ENCODE data around the gene CFAP45. TPM values are rescaled to one million over a fixed set of nuclear protein-coding genes. Genes with fewer than 3 reads are reported as not detected.

The CFAP45 gene
- total RNA-seq, 1 donor from 2014 or later: not detected

- Mint-ChIP-seq H3K27ac (ENCODE audit: unreplicated experiment) (no peak overlapping the region), H3K4me3 (no peak overlapping the region), H3K9me3 (no peaks in the 10 kb centered on the region), H3K4me1 (no peaks in the 10 kb centered on the region), H3K36me3 (ENCODE audit: low read depth) (no peaks in the 10 kb centered on the region), H3K27me3 (ENCODE audit: low read depth) (peaks cover 80% of the 10 kb centered on the region)
- TF ChIP-seq, protein P1, sequence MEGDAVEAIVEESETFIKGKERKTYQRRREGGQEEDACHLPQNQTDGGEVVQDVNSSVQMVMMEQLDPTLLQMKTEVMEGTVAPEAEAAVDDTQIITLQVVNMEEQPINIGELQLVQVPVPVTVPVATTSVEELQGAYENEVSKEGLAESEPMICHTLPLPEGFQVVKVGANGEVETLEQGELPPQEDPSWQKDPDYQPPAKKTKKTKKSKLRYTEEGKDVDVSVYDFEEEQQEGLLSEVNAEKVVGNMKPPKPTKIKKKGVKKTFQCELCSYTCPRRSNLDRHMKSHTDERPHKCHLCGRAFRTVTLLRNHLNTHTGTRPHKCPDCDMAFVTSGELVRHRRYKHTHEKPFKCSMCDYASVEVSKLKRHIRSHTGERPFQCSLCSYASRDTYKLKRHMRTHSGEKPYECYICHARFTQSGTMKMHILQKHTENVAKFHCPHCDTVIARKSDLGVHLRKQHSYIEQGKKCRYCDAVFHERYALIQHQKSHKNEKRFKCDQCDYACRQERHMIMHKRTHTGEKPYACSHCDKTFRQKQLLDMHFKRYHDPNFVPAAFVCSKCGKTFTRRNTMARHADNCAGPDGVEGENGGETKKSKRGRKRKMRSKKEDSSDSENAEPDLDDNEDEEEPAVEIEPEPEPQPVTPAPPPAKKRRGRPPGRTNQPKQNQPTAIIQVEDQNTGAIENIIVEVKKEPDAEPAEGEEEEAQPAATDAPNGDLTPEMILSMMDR (conservative IDR thresholded peaks at IDR 0.05): no peak
- no peak for DNase-seq (ENCODE audit: low read depth, low spot score)
Measured at GRCh38 chr1:159866905-159867663, 32.9 kb downstream of the CFAP45 start.

DNA sequence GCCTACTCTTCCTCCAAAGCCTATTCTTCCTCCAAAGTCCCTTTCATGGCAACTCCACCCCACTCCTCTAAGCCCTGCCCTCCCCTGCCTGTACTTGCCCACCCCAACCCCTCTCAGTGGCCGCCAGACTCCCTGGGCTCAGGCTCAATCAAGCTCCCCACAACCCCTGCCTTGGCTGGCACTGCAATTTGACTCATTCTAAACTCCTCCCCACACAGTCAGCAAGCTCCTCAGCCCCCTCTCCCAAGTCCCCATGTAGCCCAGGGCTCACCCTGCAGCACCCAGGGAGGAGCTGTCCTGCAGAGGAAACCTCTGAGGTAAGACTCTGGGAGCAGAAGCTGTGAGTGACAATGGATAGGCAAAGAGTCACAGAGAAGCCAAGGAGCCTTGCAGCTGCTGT lies 33.9 kb downstream of the CFAP45 start:
- H3K36me3 Mint-ChIP-seq (ENCODE audit: low read depth): no peaks in the 10 kb centered on the region
- no peak overlapping the region for H3K4me3 Mint-ChIP-seq
- H3K4me1 Mint-ChIP-seq: no peaks in the 10 kb centered on the region
- H3K9me3 Mint-ChIP-seq: no peaks in the 10 kb centered on the region
- no peak overlapping the region for H3K27ac Mint-ChIP-seq (ENCODE audit: unreplicated experiment)
- no peak for DNase-seq (ENCODE audit: low read depth, low spot score)
- H3K27me3 Mint-ChIP-seq (ENCODE audit: low read depth): peaks cover 80% of the 10 kb centered on the region
- TF ChIP-seq, protein P1 (conservative IDR thresholded peaks at IDR 0.05): no peak

- DNase-seq (ENCODE audit: low read depth, low spot score): no peak
- Mint-ChIP-seq H3K27ac (ENCODE audit: unreplicated experiment) (no peak overlapping the region), H3K4me1 (no peaks in the 10 kb centered on the region), H3K4me3 (no peak overlapping the region), H3K9me3 (no peaks in the 10 kb centered on the region), H3K27me3 (ENCODE audit: low read depth) (peaks cover 79% of the 10 kb centered on the region), H3K36me3 (ENCODE audit: low read depth) (no peaks in the 10 kb centered on the region)
- TF ChIP-seq, protein P1 (conservative IDR thresholded peaks at IDR 0.05): no peak
Measured at GRCh38 chr1:159864262-159864661, 35.7 kb downstream of the CFAP45 start.

- no peaks in the 10 kb centered on the region for H3K4me1 Mint-ChIP-seq
- no peak within 1 kb of the TSS for H3K27ac Mint-ChIP-seq (ENCODE audit: unreplicated experiment)
- H3K4me3 Mint-ChIP-seq: no peak within 1 kb of the TSS
- H3K36me3 Mint-ChIP-seq (ENCODE audit: low read depth): no peaks in the 10 kb centered on the region
- no peaks in the 10 kb centered on the region for H3K9me3 Mint-ChIP-seq
- TF ChIP-seq, protein P1 (conservative IDR thresholded peaks at IDR 0.05): no peak
- no peak for DNase-seq (ENCODE audit: low read depth, low spot score)
- peaks cover 76% of the 10 kb centered on the region for H3K27me3 Mint-ChIP-seq (ENCODE audit: low read depth)
Measured at GRCh38 chr1:159862557-159862956, 37.4 kb downstream of the CFAP45 start, which contains the start of gene VSIG8. Gene VSIG8 (minus strand): TSS chr1:159862657. CDS start chr1:159862521, 136 bp downstream.

GRCh38 chr1:159862031-159862430 lies 37.9 kb downstream of the CFAP45 start:
- Mint-ChIP-seq H3K9me3 (no peaks in the 10 kb centered on the region), H3K4me3 (no peak overlapping the region), H3K27me3 (ENCODE audit: low read depth) (peaks cover 75% of the 10 kb centered on the region), H3K27ac (ENCODE audit: unreplicated experiment) (no peak overlapping the region), H3K36me3 (ENCODE audit: low read depth) (no peaks in the 10 kb centered on the region), H3K4me1 (no peaks in the 10 kb centered on the region)
- no peak for DNase-seq (ENCODE audit: low read depth, low spot score)
- TF ChIP-seq, protein P1 (conservative IDR thresholded peaks at IDR 0.05): no peak
